SHP77 treated with DMSO at 0.1 percent for 48 hours (cell line): ENCODE results near the gene RFTN1.

Experiments used
- DNase-seq: peaks from one replicate; lab custom pipeline; 2025; lab: John Stamatoyannopoulos, UW

The RFTN1 gene

GRCh38 chr3:16270855-16271254 is 242.6 kb downstream of the RFTN1 start:
- no peak for DNase-seq

- DNase-seq, result no peak
Observed at GRCh38 chr3:16266714-16267113, 246.8 kb downstream of the RFTN1 start.
